PC-3 (cell line): ENCODE measurements around the gene EMC1. TPM values are rescaled to one million over a fixed set of nuclear protein-coding genes. Genes with fewer than 3 reads are reported as not detected.
"Not testable (repeated sequence)": the region's sequence is repeated elsewhere in the genome, so short reads cannot be mapped to it uniquely, and the experiment has no call there.

ENCODE experiments used
- ATAC-seq: fragments of 200-7000 bp; cut with Tn5 transposase; 2 replicates; pipeline ENCODE4 v1.9.1; 2020; ENCODE audit warnings: mild to moderate bottlenecking, moderate library complexity
- BruUV-seq: library from RNA; stranded (reverse); fragments of 400-500 nt; replicated peaks from 2 replicates; lab custom pipeline; 2021; lab: Mats Ljungman, UMichigan
- CTCF ChIA-PET: fragments of 300-600 bp; sonication (Branson Sonifier 250); formaldehyde crosslinking; loops from one replicate; lab custom pipeline; 2022; ENCODE audit warnings: antibody characterized with exemption; lab: Charles Lee
- POLR2A ChIA-PET: fragments of 300-600 bp; sonication (Branson Sonifier 250); formaldehyde crosslinking; loops from one replicate; lab custom pipeline; 2022; ENCODE audit warnings: antibody characterized with exemption; ENCODE audit not compliant: unreplicated experiment; lab: Charles Lee
- DNase-seq: peaks from one replicate; pipeline ENCODE4 v3.0.0-alpha.2; 2015
- H2AFZ ChIP-seq: fragments of 300-600 bp; sonication (generic); 2 replicates; pipeline ENCODE4 v1.6.0; 2016; ENCODE audit warnings: antibody characterized with exemption, low read length
- H3F3A ChIP-seq: fragments of 300-600 bp; sonication (generic); one replicate; pipeline ENCODE4 v1.6.0; 2017; ENCODE audit warnings: antibody characterized with exemption, low read length, control low read depth, mild to moderate bottlenecking; ENCODE audit not compliant: unreplicated experiment
- H3K27ac ChIP-seq: fragments of 300-600 bp; sonication (generic); 2 replicates; pipeline ENCODE4 v1.5.1; 2016; ENCODE audit warnings: mild to moderate bottlenecking, low read length
- H3K27me3 ChIP-seq: fragments of 300-600 bp; sonication (generic); 2 replicates; pipeline ENCODE4 v1.6.1; 2016; ENCODE audit warnings: low read length, mixed read lengths
- H3K36me3 ChIP-seq: fragments of 300-600 bp; sonication (generic); 2 replicates; pipeline ENCODE4 v1.6.1; 2016; ENCODE audit warnings: low read depth, mixed run types, low read length, mixed read lengths
- H3K4me1 ChIP-seq: fragments of 300-600 bp; sonication (generic); 2 replicates; pipeline ENCODE4 v1.5.1; 2016; ENCODE audit warnings: low read length; ENCODE audit not compliant: insufficient read depth
- H3K4me2 ChIP-seq: fragments of 300-600 bp; sonication (generic); 2 replicates; pipeline ENCODE4 v1.6.0; 2016; ENCODE audit warnings: low read length
- H3K4me3 ChIP-seq: fragments of 300-600 bp; sonication (generic); 2 replicates; pipeline ENCODE4 v1.5.1; 2016; ENCODE audit warnings: mild to moderate bottlenecking, low read length, mixed read lengths
- H3K79me2 ChIP-seq: fragments of 300-600 bp; sonication (generic); 2 replicates; pipeline ENCODE4 v1.6.1; 2017; ENCODE audit warnings: low read length, mixed read lengths
- H3K9ac ChIP-seq: fragments of 300-600 bp; sonication (generic); 2 replicates; pipeline ENCODE4 v1.6.0; 2016; ENCODE audit warnings: mild to moderate bottlenecking, low read length
- H3K9me2 ChIP-seq: fragments of 300-600 bp; sonication (generic); replicated peaks from 2 replicates; pipeline ENCODE4 v1.6.1; 2016; ENCODE audit warnings: mixed run types, low read length, mixed read lengths
- H3K9me3 ChIP-seq: fragments of 300-600 bp; sonication (generic); 2 replicates; pipeline ENCODE4 v1.6.1; 2016; ENCODE audit warnings: low read length, mixed read lengths
- H4K20me1 ChIP-seq: fragments of 300-600 bp; sonication (generic); 2 replicates; pipeline ENCODE4 v1.6.1; 2016; ENCODE audit warnings: low read length, mixed read lengths
- CTCF ChIP-seq: fragments of 300-600 bp; sonication (generic); conservative IDR thresholded peaks from 2 replicates; pipeline ENCODE4 v1.5.1; 2017; ENCODE audit warnings: antibody characterized with exemption, low read depth, mild to moderate bottlenecking, low read length
- EZH2 ChIP-seq: fragments of 300-600 bp; sonication (generic); IDR thresholded peaks from one replicate; pipeline ENCODE4 v1.6.1; 2017; ENCODE audit warnings: antibody characterized with exemption, mild to moderate bottlenecking, low read length; ENCODE audit not compliant: unreplicated experiment
- EZH2phosphoT487 ChIP-seq: fragments of 300-600 bp; sonication (generic); IDR thresholded peaks from 2 replicates; pipeline ENCODE4 v1.6.1; 2018; ENCODE audit warnings: mild to moderate bottlenecking, antibody characterized with exemption, low read length, borderline replicate concordance
- intact Hi-C: fragments of 100-400 bp; cut with micrococcal nuclease; formaldehyde crosslinking; loops from 2 replicates; pipeline ENCODE4 v1.9.0; 2023
- total RNA-seq: library from RNA; depleted of rRNA; stranded (reverse); fragments of >200 nt; gene quantifications from 2 replicates; pipeline ENCODE4 v1.2.3, GENCODE V29; 2014

Gene EMC1
- total RNA-seq, 1 experiment from 2014 or later: 60.9 TPM

GRCh38 chr1:19285366-19285765 lies 34.0 kb upstream of the EMC1 start:
- H3K9ac ChIP-seq, H3K27ac ChIP-seq, H3K4me2 ChIP-seq, H3K9me2 ChIP-seq, H3K4me1 ChIP-seq, POLR2A ChIA-PET, H3F3A ChIP-seq, H3K27me3 ChIP-seq, CTCF ChIA-PET, H3K79me2 ChIP-seq, H4K20me1 ChIP-seq, DNase-seq, intact Hi-C loops, BruUV-seq, H2AFZ ChIP-seq, H3K4me3 ChIP-seq, H3K36me3 ChIP-seq, H3K9me3 ChIP-seq: not testable (repeated sequence)
- ATAC-seq: peak; percentile 45

GRCh38 chr1:19284881-19285280 lies 33.6 kb upstream of the EMC1 start:
- Histone ChIP-seq H3K79me2 (no peaks in the 10 kb centered on the region), H3F3A (no peaks in the 10 kb centered on the region), H2AFZ (no peak overlapping the region), H3K4me3 (no peak overlapping the region), H3K27me3 (no peaks in the 10 kb centered on the region), H3K4me1 (peaks cover 4% of the 10 kb centered on the region; the same call in 1 of the 2 replicates), H3K27ac (no peak overlapping the region), H3K9me2 (no peaks in the 10 kb centered on the region), H3K36me3 (no peaks in the 10 kb centered on the region), H3K9ac (no peak overlapping the region), H4K20me1 (no peaks in the 10 kb centered on the region), H3K9me3 (no peaks in the 10 kb centered on the region), H3K4me2 (no peak overlapping the region)
- TF ChIP-seq CTCF (no peak), EZH2phosphoT487 (no peak), EZH2 (no peak)
- DNase-seq: no peak
- no TSS peak for BruUV-seq
- ATAC-seq: no peak
- CTCF ChIA-PET: no interaction called here
- intact Hi-C loops: no loop called here
- POLR2A ChIA-PET: no interaction called here

- intact Hi-C loops: no loop called here
- ChIA-PET POLR2A (no interaction called here), CTCF (no interaction called here)
Measured at GRCh38 chr1:19283891-19284290, 32.6 kb upstream of the EMC1 start.

More at GRCh38 chr1:19283891-19284290, 32.6 kb upstream of the EMC1 start:
- ATAC-seq: no peak
- Histone ChIP-seq H3K27me3 (no peaks in the 10 kb centered on the region), H3K9me2 (no peaks in the 10 kb centered on the region), H3K4me2 (no peak overlapping the region), H3K27ac (no peak overlapping the region), H4K20me1 (no peaks in the 10 kb centered on the region), H3F3A (no peaks in the 10 kb centered on the region), H3K36me3 (no peaks in the 10 kb centered on the region), H3K4me1 (peaks cover 4% of the 10 kb centered on the region; the same call in 1 of the 2 replicates), H3K79me2 (no peaks in the 10 kb centered on the region), H3K9ac (no peak overlapping the region), H3K4me3 (no peak overlapping the region), H3K9me3 (no peaks in the 10 kb centered on the region), H2AFZ (no peak overlapping the region)
- TF ChIP-seq EZH2phosphoT487: no peak
- TF ChIP-seq CTCF: no peak
- no peak for TF ChIP-seq EZH2
- BruUV-seq: no TSS peak
- DNase-seq: no peak
